Panc1 (cell line): Measurements from ENCODE around the gene NF1. TPM values are rescaled to one million over a fixed set of nuclear protein-coding genes. Genes with fewer than 3 reads are reported as not detected.

Experiments
- ATAC-seq: fragments of 200-7000 bp; cut with Tn5 transposase; 2 replicates; pipeline ENCODE4 v1.9.1; 2020; ENCODE audit warnings: mild to moderate bottlenecking, moderate library complexity
- BruUV-seq: library from RNA; stranded (reverse); fragments of 400-500 nt; replicated peaks from 2 replicates; lab custom pipeline; 2021; lab: Mats Ljungman, UMichigan
- CTCF ChIA-PET: fragments of 300-600 bp; sonication (Branson Sonifier 250); formaldehyde crosslinking; loops from one replicate; lab custom pipeline; 2022; ENCODE audit warnings: antibody characterized with exemption; lab: Charles Lee
- POLR2A ChIA-PET: fragments of 300-600 bp; sonication (Branson Sonifier 250); formaldehyde crosslinking; loops from one replicate; lab custom pipeline; 2022; ENCODE audit warnings: antibody characterized with exemption; lab: Charles Lee
- DNase-seq: peaks from one replicate; pipeline ENCODE4 v3.0.0-alpha.2; 2010; ENCODE audit warnings: low read depth, low spot score
- H3K27ac ChIP-seq: 2 replicates; pipeline ENCODE4 v1.5.1; 2011; ENCODE audit warnings: mild to moderate bottlenecking, low read length, inconsistent platforms
- H3K27me3 ChIP-seq: fragments of 200-500 bp; sonication (Bioruptor generic); 2 replicates; pipeline ENCODE4 v1.6.0; 2014; ENCODE audit warnings: low read length, inconsistent platforms; ENCODE audit not compliant: control insufficient read depth, insufficient read depth
- H3K36me3 ChIP-seq: fragments of 200-500 bp; sonication (Bioruptor generic); 2 replicates; pipeline ENCODE4 v1.5.1; 2014; ENCODE audit warnings: inconsistent platforms, mild to moderate bottlenecking, low read length, moderate library complexity; ENCODE audit not compliant: control insufficient read depth, insufficient read depth
- H3K4me1 ChIP-seq: 2 replicates; pipeline ENCODE4 v1.5.1; 2011; ENCODE audit warnings: inconsistent platforms, mild to moderate bottlenecking, low read length, moderate library complexity; ENCODE audit not compliant: control insufficient read depth, insufficient read depth
- H3K4me3 ChIP-seq, 2 experiments: 2 replicates each; pipeline ENCODE4 v1.5.1; 2011 to 2012; ENCODE audit warnings: low read depth in 2 of 2, low read length in 2 of 2, mild to moderate bottlenecking in 2 of 2, inconsistent platforms in 1 of 2, moderate library complexity in 1 of 2
- H3K9me3 ChIP-seq: fragments of 200-500 bp; sonication (Bioruptor generic); 2 replicates; pipeline ENCODE4 v1.5.1; 2014; ENCODE audit warnings: low read depth, mild to moderate bottlenecking, inconsistent platforms, low read length, moderate library complexity; ENCODE audit not compliant: control insufficient read depth, insufficient read depth
- POLR2AphosphoS5 ChIP-seq: IDR thresholded peaks from 2 replicates; pipeline ENCODE4 v1.6.1; 2012; ENCODE audit warnings: mild to moderate bottlenecking, low read depth, low read length, moderate library complexity
- SIN3A ChIP-seq: IDR thresholded peaks from 2 replicates; pipeline ENCODE4 v1.6.1; 2012; ENCODE audit warnings: low read depth, mild to moderate bottlenecking, low read length, moderate library complexity, borderline replicate concordance; ENCODE audit not compliant: insufficient read depth
- TCF7L2 ChIP-seq: IDR thresholded peaks from 2 replicates; pipeline ENCODE4 v1.6.1; 2011; ENCODE audit warnings: mild to moderate bottlenecking, low read depth, low read length, inconsistent platforms
- in situ Hi-C: cut with HindIII; loops from 2 replicates; pipeline ENCODE4 v1.10.0; 2016; ENCODE audit warnings: low sequenced_read_pairs, low pct_unique_long_range_greater_than_20kb
- intact Hi-C: fragments of 100-400 bp; cut with micrococcal nuclease; formaldehyde crosslinking; loops from one replicate; pipeline ENCODE4 v1.10.0; 2022; ENCODE audit not compliant: unreplicated experiment
- total RNA-seq: library from RNA; stranded (reverse); gene quantifications from one replicate; pipeline ENCODE4 v1.2.1, GENCODE V29; 2021; ENCODE audit not compliant: unreplicated experiment
- TF ChIP-seq, protein P1 (sequence below), 2 experiments: IDR thresholded peaks; 2 replicates each; pipeline ENCODE4 v1.6.1; 2011 to 2012; ENCODE audit warnings: low read depth in 2 of 2, control low read depth in 1 of 2, low read length in 1 of 2, mild to moderate bottlenecking in 1 of 2, moderate library complexity in 1 of 2; ENCODE audit not compliant: insufficient read depth in 1 of 2
- TF ChIP-seq, protein P2 (sequence below): fragments of 450-650 bp; IDR thresholded peaks from 2 replicates; pipeline ENCODE4 v1.5.1; 2017; ENCODE audit warnings: mild to moderate bottlenecking

NF1 gene
- total RNA-seq, 1 experiment from 2014 or later: 82.5 TPM

DNA sequence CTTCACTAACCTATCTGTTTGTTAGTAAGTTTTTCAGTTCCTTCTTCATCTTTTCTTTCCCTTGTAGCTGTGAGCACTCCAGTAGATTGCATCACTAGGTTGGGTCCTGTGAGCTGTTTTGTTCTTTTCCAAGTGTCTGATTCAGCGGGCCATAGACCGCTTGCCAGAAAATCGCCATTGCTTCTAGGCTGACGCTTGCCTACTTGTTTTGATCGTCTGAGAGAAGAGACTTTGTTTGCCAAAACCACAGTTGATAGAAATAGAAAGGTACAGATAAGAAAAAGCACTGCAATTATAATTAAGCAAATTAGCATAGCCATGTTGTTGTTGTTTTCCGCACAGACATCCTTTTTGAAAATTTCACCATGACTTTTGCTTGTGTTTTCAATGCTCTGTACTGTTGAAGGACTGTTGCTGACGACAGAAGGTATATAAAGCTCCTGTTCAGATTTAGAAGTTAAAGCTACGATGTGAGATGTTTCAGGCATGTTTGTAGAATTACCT is 223.6 kb downstream of the NF1 start:
- DNase-seq: no peak
- Histone ChIP-seq H3K4me1 (0 out of 2 replicates have a peak, but pooled peaks cover 4% of the 10 kb centered on the region), H3K9me3 (no peaks in the 10 kb centered on the region), H3K36me3 (no peaks in the 10 kb centered on the region), H3K4me3 (no peak overlapping the region), H3K27ac (no peak overlapping the region), H3K27me3 (no peaks in the 10 kb centered on the region)
- CTCF ChIA-PET: no interaction called here
- in situ Hi-C loops: no loop called here
- no peak for TF ChIP-seq TCF7L2
- no peak for TF ChIP-seq SIN3A
- TF ChIP-seq POLR2AphosphoS5: no peak
- no peak for ATAC-seq
- POLR2A ChIA-PET: no interaction called here
- BruUV-seq: no TSS peak
- intact Hi-C loops: no loop called here

DNA sequence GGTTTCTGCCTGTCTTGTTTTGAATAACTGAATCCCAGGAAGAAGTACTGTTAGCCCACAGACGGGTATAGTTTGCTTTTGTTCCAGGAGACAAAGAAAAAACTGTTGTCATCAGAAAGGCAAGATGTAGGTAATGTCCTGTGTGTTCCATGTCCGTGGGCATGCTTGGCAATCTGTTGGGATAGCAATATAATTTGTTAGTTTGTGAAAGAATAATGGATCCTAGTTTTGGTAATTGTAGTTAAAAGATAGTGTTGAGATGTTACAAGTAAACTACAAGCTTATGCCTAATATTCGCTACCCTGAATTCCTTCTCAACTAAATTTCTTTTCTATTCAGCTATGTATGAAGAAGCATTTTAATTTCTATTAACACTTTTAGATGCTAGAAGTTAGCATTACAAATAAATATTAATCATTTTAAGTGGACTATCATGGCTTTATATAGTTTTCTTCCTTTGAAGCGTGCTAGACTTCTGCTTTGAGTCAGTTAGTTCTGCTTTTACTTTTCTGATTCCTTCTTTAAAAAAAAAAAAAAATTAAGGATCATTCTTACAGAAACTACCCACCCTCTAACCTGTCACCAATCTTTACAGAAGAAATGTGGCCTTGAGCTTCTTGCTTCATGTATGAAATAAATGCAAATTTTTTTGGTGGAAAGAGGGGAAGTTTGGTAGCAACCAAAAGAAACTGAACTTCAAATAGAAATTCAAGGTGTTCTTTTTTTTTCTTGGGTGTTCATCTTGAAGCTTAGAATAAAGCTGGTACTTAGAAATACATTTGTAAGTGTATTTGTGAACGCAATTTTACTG is 224.3 kb downstream of the NF1 start:
- no peaks in the 10 kb centered on the region for H3K9me3 ChIP-seq
- H3K4me1 ChIP-seq: no peaks in the 10 kb centered on the region
- H3K4me3 ChIP-seq: no peak overlapping the region
- TF ChIP-seq, protein P1, sequence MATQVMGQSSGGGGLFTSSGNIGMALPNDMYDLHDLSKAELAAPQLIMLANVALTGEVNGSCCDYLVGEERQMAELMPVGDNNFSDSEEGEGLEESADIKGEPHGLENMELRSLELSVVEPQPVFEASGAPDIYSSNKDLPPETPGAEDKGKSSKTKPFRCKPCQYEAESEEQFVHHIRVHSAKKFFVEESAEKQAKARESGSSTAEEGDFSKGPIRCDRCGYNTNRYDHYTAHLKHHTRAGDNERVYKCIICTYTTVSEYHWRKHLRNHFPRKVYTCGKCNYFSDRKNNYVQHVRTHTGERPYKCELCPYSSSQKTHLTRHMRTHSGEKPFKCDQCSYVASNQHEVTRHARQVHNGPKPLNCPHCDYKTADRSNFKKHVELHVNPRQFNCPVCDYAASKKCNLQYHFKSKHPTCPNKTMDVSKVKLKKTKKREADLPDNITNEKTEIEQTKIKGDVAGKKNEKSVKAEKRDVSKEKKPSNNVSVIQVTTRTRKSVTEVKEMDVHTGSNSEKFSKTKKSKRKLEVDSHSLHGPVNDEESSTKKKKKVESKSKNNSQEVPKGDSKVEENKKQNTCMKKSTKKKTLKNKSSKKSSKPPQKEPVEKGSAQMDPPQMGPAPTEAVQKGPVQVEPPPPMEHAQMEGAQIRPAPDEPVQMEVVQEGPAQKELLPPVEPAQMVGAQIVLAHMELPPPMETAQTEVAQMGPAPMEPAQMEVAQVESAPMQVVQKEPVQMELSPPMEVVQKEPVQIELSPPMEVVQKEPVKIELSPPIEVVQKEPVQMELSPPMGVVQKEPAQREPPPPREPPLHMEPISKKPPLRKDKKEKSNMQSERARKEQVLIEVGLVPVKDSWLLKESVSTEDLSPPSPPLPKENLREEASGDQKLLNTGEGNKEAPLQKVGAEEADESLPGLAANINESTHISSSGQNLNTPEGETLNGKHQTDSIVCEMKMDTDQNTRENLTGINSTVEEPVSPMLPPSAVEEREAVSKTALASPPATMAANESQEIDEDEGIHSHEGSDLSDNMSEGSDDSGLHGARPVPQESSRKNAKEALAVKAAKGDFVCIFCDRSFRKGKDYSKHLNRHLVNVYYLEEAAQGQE (IDR thresholded peaks at IDR 0.05; ENCODE audit: insufficient read depth in 1 of 2, low read depth in 2 of 2, low read length in 1 of 2): no peak
- TF ChIP-seq POLR2AphosphoS5: no peak
- no peak for TF ChIP-seq SIN3A
- TF ChIP-seq TCF7L2: no peak
- TF ChIP-seq, protein P2, sequence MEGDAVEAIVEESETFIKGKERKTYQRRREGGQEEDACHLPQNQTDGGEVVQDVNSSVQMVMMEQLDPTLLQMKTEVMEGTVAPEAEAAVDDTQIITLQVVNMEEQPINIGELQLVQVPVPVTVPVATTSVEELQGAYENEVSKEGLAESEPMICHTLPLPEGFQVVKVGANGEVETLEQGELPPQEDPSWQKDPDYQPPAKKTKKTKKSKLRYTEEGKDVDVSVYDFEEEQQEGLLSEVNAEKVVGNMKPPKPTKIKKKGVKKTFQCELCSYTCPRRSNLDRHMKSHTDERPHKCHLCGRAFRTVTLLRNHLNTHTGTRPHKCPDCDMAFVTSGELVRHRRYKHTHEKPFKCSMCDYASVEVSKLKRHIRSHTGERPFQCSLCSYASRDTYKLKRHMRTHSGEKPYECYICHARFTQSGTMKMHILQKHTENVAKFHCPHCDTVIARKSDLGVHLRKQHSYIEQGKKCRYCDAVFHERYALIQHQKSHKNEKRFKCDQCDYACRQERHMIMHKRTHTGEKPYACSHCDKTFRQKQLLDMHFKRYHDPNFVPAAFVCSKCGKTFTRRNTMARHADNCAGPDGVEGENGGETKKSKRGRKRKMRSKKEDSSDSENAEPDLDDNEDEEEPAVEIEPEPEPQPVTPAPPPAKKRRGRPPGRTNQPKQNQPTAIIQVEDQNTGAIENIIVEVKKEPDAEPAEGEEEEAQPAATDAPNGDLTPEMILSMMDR: no peak
- no peaks in the 10 kb centered on the region for H3K27me3 ChIP-seq
- DNase-seq (no peak), ATAC-seq (no peak)
- CTCF ChIA-PET: no interaction called here
- no TSS peak for BruUV-seq
- intact Hi-C loops: no loop called here
- H3K27ac ChIP-seq: no peak overlapping the region
- POLR2A ChIA-PET: interaction anchor here (0.6 to 0.7 kb wide), 2 partner anchors 86 to 300 kb away, joined by 3 to 4 read pairs; no protein-coding TSS in a partner anchor
- in situ Hi-C loops: no loop called here
- H3K36me3 ChIP-seq: no peaks in the 10 kb centered on the region

DNA sequence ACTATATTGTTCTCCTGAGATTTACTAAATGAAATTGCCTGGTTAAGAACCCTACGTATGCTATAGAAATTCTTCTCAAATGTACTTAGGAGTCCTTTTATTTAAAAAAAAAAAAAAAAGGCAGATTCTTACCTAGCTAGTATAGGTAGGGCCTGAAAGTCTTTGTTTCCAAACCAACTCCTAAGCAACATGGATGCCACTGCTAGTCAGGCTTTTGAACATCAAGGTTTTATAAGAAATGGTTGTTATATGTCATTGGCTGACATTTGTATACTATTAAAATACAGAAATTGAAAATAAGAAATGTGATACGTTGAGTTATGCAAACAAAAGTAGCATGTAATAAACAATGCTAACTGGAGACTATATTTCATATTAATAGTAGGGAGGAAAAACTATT is 225.5 kb downstream of the NF1 start:
- DNase-seq: no peak
- H3K9me3 ChIP-seq: no peaks in the 10 kb centered on the region
- BruUV-seq: no TSS peak
- H3K4me1 ChIP-seq: no peaks in the 10 kb centered on the region
- ChIA-PET CTCF (interaction anchor here (0.6 kb wide), 1 partner anchor 73 kb away, joined by 3 read pairs; no protein-coding TSS in a partner anchor), POLR2A (no interaction called here)
- H3K27ac ChIP-seq: no peak overlapping the region
- H3K27me3 ChIP-seq: no peaks in the 10 kb centered on the region
- in situ Hi-C loops (no loop called here), intact Hi-C loops (no loop called here)
- H3K36me3 ChIP-seq: no peaks in the 10 kb centered on the region
- TF ChIP-seq SIN3A (no peak), POLR2AphosphoS5 (no peak), TCF7L2 (no peak)
- TF ChIP-seq, protein P2: no peak
- TF ChIP-seq, protein P1 (IDR thresholded peaks at IDR 0.05; ENCODE audit: insufficient read depth in 1 of 2, low read depth in 2 of 2, low read length in 1 of 2): no peak
- H3K4me3 ChIP-seq: no peak overlapping the region
- no peak for ATAC-seq
